Stimulated activated naive CD8-positive, alpha-beta T cell treated with anti-CD3 and anti-CD28 coated beads, Interleukin-15, Interleukin-2, amounts not matched to agents 100 U/mL and 50 U/mL, for 24 hours (primary cell): ENCODE measurements around the gene MRPS31.

ENCODE experiments used
- ATAC-seq: fragments of 150-1000 bp; cut with Tn5 transposase; one replicate; pipeline ENCODE4 v1.10.0; 2021
- DNase-seq: peaks from one replicate; pipeline ENCODE4 v3.0.0; 2021

Gene MRPS31

DNA sequence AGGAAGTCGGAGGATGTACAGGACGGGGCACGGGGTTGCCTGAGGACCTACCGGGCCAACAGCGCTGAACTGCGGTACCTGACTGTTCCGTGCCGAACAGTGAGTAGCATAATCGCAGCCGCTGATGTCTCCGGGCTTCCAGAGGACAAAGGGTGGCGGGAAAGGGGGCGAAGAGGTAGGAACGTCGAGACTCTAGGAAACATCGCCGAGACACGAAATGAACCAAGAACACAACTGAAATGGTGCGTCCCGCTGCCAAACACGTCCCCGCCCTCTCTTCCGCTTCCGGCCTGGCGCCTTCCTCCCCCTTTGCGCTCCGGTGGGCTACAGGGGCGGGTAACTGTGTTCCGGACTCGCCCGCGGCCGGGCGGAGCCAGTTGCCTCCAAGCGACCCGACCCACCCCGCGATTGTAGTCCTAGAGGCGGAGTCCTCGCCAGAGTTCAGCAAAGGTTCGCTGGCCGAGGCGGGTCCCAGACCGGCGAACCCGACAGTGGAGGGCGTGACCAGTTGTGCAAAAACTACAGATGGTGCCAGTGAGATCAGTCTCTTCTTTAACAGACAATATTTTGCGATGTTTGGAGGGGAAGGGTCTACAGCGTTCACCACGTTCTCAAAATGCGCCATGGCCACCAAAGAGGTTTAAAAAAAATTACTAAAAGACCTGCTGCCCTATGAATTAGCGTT, at the start of gene MRPS31:
Gene MRPS31, minus strand, starts transcription at position 257 of the 685 bp plus-strand sequence. Its CDS starts 54 bp downstream, at position 203.
- ATAC-seq (peak; percentile 100), DNase-seq (peak; percentile 96)

DNA sequence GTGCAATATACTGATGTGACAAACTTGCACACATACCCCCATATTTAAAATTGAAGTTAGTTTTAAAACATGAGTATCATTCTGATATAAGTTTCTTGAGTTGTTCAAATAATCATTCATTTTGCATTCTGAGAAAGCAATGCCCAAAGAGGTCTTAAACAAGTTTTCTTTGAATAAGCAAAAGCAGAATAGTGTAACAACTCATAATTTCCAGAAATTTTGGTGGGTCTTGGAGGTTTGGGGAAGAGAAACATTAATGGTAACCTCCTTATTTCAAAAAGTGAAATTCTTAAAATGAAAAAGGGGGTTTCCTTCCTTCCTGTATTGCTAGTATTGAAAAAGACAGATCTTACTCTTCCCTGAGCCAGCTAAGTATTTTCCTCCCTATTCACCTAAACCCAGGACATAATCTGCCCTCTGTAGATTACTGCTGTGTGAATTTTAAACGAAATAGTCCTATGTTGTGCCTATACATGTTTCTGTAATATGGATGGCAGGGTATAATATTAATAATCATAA, 48.9 kb upstream of the MRPS31 start:
- no peak for DNase-seq
- ATAC-seq = no peak

DNA sequence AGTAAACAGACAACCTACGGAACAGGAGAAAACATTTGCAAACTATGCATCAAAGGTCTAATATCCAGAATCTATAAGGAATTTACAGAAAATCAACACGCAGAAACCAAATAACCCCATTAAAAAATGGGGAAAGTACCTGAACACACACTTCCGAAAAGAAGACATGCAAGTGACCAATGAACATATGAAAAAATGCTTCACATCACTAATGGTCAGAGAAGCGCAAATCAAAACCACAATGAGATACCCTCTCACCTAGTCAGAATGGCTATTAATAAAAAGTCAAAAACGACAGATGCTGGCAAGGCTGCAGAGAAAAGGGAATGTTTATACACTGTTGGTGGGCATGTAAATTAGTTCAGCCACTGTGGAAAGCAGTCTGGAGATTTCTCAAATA, 47.9 kb upstream of the MRPS31 start:
- DNase-seq = no peak
- ATAC-seq = no peak

GRCh38 chr13:40814803-40815202, 43.8 kb upstream of the MRPS31 start:
- no peak for ATAC-seq
- DNase-seq = no peak

DNA sequence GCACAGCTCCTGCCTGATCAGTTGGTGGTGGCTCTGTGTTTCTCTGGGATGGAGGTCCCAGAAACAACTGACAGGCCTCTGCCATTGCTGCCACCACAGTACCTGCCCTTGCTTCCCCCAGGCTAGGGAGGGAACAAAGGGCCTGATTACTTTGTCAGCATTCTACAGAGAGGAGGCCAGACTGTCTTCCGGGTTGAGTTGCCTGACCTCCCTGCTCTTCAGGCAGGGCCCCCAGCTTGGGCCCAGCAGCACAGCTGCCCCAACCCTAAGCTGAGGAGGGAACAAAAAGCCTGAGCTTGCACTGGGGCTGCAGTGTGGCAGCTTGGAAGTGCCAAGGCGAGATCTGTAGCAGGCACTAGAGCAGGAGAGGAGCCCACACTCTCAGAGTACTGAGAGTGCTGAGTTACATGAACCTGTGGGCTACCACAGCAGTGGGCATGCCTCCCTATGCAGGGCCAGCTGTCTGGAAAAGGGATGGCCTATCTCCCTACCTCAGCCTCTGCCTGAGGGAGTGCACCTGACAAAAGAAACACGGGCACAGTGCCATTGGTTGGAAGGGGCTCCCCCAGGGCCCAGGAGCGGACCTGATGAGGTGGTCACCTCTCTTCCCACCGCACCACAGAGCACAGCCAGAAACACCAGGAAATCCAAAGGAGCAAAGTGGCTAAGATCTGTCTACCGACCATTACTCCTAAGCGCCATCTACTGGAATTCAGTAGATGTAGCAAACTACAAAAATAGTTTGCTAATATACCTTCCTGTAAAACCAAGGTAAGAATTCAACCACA, 42.9 kb upstream of the MRPS31 start:
- DNase-seq (no peak), ATAC-seq (peak; percentile 40)

DNA sequence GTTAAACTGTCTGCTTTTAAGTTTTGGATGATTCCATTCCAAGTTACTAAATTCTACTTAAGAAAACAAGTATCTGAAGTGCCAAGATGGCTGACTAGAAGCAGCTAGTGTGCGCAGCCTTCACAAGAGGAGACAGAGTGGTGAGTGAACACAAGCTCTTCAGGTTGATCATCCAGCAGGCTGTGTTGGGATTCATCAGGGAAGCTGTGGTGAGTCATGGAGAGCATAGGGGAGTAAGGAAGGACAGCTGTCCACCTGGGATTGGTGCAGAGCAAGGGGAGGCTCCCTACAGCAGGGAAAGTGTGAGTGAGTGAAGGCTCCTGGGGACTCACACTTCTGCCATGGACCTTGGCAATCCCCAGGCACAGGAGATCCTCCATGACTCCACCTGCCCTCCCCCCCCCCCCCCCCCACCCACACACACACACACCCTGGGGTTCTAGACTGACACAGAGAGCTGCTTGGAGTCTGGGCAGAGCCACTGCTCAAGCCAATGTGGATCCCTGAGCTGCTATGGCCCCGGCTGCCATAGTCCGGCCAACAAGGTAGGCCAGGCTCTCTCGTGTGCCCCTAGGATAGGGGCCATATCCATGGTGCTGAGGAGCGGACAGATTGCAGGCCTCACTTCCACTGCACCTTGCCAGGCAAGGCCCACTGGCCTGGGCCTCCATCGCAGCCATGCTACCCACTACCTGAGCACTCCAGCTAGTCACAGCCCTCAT, 41.9 kb upstream of the MRPS31 start:
- DNase-seq (no peak), ATAC-seq (no peak)

- ATAC-seq (no peak), DNase-seq (no peak)
These were observed 41.1 kb upstream of the MRPS31 start for GRCh38 chr13:40812102-40812501.

- DNase-seq (no peak), ATAC-seq (no peak)
These were observed 38.5 kb upstream of the MRPS31 start for GRCh38 chr13:40809471-40809870.

- ATAC-seq = no peak
- no peak for DNase-seq
These were observed 35.3 kb upstream of the MRPS31 start for GRCh38 chr13:40806241-40806640.

GRCh38 chr13:40803316-40803715, 32.3 kb upstream of the MRPS31 start:
- ATAC-seq = no peak
- DNase-seq = no peak

DNA sequence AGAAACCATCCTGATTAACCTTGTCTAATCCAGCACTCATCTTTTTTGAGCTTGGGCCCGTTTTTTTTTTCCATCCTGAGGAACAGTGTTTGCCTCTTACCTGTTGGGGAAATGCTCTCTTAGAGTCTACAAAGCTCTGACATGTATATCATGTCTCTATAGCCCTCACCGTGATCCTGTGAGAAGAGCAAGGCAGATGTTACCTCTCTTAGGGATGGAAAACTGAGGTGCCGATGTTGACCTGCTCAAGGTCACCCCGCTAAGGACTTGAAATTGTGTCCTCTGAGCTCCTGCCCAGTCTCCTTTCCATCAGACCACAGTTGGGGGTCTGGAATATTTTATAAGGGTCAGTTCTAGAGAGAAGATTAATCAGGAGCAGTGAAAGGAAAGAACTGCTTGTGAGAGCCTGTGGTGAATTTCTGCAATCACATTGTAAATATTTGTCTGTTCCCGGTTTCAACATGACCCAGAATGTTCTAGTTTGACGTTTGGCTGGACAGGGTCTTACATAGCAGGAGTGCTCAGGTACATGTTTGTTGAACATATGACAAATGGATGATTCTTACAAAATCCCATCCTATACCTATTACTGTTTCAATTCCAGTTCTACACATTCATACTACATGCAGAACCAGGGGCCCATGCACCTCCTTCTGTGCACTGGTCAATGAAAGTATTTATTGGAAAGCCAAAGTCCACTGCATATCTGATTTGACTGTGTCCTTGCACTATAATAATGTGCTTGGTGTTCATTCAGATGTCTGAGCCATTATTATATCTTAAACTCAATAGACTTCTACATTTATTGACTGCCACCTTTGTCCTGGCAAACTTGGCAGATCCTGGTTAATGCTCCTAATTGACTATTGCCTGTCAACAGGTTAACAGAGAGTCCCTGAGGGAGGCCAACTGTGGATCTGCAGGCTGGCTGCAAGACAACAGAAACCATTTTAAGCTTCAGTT, 30.5 kb upstream of the MRPS31 start:
- DNase-seq (no peak), ATAC-seq (no peak)

DNA sequence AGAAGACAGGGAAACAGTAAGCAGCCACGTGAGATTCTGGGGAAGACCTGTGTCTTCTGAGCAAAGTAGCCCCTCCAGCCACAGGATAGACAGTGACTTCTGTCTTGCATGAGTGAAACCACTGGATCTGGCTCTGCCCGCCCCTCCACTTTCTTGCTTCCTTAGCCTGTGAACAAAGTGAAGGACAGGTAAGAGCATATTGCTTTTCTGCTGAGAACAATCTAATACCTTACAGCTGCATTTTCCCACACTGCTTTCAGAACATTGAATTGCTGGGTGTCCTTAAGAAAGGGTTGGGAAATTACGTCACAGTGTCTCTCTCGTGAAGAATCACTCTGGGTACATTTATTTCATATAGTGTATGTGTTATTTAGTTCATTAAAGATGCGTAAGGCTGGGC, 29.6 kb upstream of the MRPS31 start:
- no peak for DNase-seq
- ATAC-seq = no peak

DNA sequence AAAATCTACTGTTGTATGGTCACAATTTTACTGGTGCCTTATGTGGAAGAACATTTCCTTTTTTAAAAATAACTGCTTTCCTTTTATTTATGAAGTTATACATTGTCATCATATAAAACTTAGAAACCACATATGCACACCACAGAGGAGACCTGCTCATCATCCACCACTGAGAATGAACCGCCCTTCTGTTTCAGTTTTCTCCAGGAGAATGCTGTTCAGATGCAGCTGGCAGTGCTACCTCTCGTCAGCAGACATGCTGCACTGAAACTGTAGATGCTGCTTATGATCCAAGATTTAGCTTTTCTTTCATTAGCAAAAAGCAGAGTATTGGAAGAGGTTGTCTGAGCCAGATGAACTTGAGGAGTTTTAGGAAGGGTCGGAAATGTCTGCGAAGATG, 28.5 kb upstream of the MRPS31 start:
- DNase-seq (no peak), ATAC-seq (no peak)

GRCh38 chr13:40798380-40798779, 27.4 kb upstream of the MRPS31 start:
- no peak for ATAC-seq
- no peak for DNase-seq

DNA sequence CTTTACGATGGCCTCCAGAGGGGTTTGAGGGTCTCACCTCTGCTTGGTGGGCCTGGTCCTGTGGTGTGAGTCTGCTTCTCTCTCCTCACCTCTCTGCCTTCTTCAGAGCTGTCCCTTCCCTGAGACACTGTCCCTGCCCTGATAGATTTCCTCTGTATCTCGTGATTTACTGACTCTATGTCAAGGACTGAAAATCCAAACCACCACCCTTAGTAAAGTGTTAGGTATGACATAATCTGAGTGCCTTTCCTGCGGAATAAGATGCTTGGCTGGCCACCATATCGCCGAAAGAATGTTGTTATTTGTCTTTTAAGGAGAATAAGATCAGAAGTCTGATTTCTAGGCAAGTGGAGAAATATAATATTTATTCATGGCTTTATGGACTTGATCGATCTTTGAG, 25.7 kb upstream of the MRPS31 start:
- ATAC-seq (no peak), DNase-seq (no peak)

DNA sequence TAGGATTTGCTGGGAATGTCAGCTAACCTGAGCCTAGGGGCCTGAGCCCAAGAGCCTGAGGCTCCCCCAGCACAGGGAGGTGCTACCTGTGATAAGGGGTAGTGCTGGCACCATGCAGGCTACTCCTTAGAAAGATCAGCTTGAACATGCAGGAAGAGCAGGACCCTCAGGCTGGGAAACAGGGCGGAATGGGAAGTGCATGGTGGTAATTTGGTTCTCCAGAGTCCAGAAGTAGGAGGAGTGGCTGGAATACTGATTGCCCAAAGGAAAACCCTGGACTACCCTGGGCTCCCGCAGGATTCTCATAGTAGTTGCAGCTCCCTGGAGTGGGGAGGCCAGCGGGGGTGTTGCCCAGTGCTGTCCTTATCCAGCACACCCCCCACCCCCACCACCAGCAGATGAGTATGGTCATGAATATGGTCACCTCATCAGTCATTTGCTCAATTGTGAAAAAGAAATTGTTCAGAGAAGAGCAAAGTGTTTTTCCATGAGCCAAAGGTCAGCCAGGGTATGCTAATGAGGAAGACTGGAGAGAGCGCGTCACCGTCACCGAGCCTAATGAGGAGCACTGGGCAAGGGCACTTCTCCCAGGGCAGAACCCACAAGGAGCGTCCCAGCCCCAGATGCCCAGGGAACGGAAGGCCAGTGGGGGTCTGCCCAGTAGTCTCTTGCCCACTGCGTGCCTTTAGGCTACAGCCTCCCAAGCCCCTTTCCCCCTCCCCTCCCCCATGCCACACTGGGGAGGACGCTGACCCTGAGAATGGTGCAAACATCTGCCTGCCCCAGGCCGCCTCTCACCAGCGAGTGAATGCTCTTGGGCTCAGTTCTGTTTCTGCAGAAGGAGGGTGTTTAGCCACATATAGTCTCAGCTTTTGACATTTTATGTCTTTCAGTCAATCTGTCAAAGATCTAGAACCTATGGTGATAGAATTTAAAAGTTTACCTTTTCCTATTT, 23.7 kb upstream of the MRPS31 start:
- ATAC-seq = peak; percentile 70

DNA sequence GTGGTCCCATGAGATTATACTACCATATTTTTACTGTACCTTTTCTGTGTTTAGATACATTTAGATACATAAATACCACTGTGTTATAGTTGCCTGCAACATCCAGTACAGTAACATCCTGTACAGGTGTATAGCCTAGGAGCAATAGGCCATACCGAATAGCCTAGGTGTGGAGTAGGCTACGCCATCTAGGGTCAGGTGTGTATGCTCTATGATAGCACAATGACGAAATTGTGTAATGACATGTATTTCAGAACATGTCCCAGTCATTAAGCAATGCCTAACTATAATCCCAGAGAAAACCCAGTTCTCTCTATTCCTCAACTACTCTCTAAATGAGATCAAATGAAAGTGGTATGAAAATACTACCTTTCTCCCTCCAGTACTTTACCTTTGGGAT, 22.3 kb upstream of the MRPS31 start:
- DNase-seq (no peak), ATAC-seq (no peak)

More for the DNA sequence above, 23.7 kb upstream of the MRPS31 start:
- peak; percentile 47 for DNase-seq

GRCh38 chr13:40792284-40793051, 21.5 kb upstream of the MRPS31 start:
- no peak for ATAC-seq
- no peak for DNase-seq

DNA sequence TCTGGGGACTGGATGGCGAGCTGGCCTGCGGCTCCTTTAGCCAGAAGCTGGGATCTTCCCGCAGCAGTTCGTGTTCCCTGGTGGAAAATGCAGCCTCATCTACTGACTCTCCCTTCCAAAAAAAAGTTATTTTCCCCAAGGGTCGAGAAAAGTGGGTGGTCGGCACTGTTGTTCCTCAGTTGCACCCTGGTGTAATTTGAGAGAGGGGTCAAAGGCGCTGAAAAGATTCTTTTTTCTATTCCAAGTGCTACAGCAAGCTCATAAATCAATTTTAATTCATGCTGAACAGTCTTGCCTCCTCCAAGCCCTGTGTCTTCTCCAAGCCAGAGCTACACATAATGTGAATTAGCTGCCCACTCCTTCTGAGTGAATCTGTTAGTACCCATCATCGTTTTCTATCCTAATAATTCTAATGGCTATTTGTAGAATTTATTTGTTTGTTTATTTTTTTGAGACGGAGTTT, 19.2 kb upstream of the MRPS31 start:
- ATAC-seq = no peak

More for the DNA sequence above, 19.2 kb upstream of the MRPS31 start:
- DNase-seq = no peak
